T1000 (cell line): ENCODE data around the gene PTPRB.

Experiments used
- DNase-seq: peaks from one replicate; lab custom pipeline; 2025; ENCODE audit warnings: mixed read lengths; lab: John Stamatoyannopoulos, UW

Gene PTPRB

GRCh38 chr12:70637303-70638085, at the start of gene PTPRB:
Gene PTPRB (minus strand): TSS chr12:70637429. CDS start chr12:70637395, 34 bp downstream.
- no peak for DNase-seq

DNA sequence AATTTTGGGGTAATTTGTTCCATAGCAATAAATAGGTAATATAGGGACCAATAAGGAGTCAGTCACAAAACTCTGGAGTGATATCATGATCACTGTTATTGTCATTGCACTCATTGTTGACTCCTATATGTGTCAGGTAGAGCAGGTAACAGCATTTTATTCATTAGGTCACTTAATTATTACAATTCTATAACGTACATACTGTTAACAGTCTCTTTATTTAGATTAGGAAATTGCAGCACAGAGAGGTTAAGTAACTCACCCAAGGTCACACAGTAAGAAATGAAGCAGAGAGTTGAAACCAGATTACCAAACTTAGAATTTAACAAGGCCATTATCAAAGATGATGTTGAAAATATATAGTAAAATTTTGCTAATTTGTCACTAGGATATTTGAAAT, 49.7 kb upstream of the PTPRB start:
- DNase-seq: no peak

GRCh38 chr12:70686299-70686698, 49.1 kb upstream of the PTPRB start:
- no peak for DNase-seq

DNA sequence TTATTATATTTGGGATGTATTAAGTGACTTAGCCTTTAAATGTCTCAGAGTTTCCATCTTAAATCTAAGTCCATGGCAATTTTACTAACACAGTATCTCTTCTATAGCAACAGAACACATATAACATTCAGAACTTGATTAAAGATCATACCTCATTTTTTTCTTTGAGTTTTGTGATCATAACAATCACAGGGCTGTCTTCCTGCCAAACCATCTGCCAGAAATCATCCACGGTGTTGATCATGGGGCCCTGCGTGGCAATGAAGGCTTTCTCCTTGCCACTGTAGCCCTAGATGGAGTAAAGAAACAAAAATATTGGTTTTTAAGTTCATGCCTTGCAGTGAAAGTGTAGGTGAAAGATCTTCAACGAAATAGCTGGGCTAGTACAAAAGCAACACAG, 46.7 kb upstream of the PTPRB start:
- DNase-seq: no peak

GRCh38 chr12:70671698-70672097, 34.5 kb upstream of the PTPRB start:
- DNase-seq: no peak

DNA sequence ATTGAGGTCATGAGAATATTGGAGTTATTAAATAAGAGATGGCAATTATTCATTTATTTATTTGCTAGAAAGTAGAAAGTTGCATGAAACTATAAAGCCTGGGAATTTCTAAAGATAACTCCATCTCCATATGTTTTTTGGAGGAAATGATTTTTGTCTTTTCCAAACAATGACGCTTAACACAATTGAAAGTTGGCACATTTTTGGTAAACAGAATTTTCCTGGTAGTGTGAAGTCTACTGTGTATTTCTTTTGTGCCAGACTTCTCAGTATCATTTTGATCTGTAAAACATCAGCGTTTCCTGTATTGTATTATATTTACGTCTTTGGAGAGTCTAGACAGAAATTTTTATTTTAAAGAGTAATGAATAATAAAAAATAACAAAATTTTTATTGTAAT, 33.7 kb upstream of the PTPRB start:
- DNase-seq: no peak

- DNase-seq: no peak
These were observed 30.0 kb upstream of the PTPRB start for GRCh38 chr12:70667253-70667652.

DNA sequence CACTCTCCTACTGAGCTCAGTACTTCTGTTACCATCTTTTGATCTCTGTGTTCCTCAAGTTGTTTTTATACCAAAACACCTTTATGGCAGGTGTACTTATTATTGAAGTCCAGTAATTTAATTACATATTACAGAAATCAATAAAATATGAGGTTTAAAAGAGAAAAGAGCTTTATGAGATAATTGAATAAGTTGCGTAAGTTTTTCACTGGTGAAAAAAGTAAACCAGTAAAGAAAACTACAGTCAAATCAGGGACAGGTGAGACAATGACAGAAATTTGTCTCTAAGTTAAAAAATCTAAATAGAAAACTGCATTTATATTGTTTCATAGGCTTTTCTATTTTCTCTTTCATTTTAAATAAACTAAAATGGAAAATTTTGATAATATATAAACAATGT, 29.1 kb upstream of the PTPRB start:
- DNase-seq: no peak

DNA sequence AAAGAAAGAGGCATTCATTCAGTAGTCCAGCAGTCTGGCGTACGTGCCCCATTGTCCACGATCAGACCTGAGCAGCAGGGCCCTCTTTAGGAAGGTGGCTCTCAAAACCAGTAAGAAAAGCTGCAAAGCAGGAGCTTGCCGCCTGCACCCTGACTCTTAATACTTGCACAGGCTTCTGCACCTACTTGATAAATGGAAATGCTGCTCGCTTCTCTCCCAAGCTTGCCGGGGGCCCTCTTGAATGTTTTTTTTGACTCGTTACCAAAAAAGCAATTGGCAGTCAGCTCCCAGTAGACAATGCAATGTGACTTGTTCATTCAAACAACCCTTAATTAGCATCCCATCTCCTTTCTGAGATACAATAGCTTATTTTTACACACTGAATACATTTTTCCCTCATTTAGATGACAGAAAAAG, 27.2 kb upstream of the PTPRB start:
- DNase-seq: no peak

- DNase-seq: no peak
These were observed 26.6 kb upstream of the PTPRB start for GRCh38 chr12:70663838-70664237.

DNA sequence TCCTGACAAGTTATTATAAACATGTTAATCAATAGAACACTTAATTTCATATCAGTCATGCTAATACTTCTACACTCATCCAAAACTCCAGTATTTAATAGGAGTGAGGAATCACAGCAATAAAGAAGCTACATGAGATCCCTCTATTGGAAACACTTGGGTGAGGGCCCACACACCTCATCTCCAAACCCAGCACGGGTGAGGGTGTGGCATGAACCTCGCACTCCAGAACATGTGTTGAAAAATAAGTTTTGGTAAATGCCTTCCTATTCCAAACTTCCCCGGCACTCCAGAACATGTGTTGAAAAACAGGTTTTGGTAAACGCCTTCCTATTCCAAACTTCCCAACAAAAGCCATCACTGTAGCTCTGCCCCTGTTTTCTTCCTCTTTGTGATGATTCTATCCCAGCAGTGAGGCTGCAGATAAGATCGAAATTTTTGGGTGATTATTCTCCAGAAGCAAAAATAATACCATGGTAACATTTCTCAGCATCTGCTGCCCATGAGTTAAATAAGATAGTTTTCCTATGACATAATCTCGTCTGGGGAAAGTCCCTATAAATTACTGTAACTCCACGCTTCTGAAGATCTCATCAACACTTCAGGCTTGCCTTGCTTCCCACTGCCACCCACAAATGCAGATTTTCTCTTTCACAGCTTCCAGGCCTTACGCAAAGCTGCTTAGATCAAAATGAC, 24.4 kb upstream of the PTPRB start:
- peak; percentile 81 for DNase-seq

GRCh38 chr12:70660620-70661219, 23.5 kb upstream of the PTPRB start:
- peak; percentile 72 for DNase-seq

GRCh38 chr12:70660002-70660604, 22.9 kb upstream of the PTPRB start:
- no peak for DNase-seq

DNA sequence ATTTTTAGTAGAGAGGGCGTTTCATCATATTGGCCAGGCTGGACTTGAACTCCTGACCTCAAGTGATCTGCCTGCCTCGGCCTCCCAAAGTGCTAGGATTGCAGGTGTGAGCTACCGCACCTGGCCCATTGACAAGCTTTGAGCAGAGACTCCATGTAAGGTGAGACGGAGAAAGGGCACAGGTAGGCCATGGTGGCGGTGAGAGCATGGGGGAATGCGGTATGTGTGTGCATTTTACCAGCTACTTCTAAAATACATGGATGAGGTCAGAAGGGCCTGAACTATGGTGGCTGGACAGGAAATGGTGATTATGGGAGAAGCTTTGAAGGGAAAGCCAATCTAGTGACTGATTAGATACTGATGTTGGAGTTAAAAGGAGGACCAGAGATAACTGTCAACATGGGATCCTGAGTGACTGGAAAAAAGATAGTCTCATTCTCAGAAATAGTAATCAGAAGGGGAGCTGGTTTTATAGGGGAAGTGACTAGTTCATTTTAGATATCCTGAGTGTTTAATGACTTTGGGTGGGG, 21.9 kb upstream of the PTPRB start:
- DNase-seq: no peak

- DNase-seq: no peak
These were observed 20.5 kb upstream of the PTPRB start for GRCh38 chr12:70657616-70658286.

GRCh38 chr12:70652451-70652850, 15.2 kb upstream of the PTPRB start:
- no peak for DNase-seq

DNA sequence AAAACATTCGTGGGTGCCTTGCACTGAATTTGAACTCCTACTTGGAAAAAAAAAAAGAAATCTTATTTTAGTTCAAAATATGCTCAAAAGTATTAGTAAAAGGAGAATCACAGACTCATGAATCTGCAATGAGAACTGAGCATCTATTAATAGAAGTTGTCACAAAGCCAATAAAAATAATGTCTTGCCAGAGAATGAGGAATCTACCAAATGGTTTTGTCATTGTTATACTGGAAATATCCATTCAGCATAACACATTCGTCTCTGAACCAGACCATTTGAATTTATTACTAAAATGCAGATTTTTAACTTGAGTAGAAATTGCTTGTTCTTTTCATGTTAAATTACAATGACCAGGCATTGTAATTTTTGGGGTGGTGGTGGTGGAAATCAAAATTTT, 11.6 kb upstream of the PTPRB start:
- no peak for DNase-seq

- no peak for DNase-seq
These were observed 11.0 kb upstream of the PTPRB start for GRCh38 chr12:70648191-70648590.

DNA sequence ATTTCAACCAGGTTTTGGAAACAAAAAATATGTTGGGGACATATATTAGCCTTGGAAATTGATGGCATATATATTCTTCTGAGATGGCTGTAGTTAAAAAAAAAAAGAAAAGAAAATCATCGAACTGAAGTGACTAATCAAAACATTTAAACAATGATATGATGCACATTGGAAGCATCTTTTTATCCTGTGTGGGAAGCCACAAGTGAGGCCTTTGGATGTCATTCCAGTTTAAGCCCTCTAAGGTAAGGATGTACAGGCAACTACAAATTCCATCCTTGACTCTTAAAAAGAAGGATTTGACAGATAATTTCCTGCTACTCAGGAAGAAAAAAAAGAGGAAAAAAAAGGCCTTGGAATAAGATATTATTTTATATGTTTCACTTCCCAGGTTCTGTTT, 9.6 kb upstream of the PTPRB start:
- DNase-seq: no peak

DNA sequence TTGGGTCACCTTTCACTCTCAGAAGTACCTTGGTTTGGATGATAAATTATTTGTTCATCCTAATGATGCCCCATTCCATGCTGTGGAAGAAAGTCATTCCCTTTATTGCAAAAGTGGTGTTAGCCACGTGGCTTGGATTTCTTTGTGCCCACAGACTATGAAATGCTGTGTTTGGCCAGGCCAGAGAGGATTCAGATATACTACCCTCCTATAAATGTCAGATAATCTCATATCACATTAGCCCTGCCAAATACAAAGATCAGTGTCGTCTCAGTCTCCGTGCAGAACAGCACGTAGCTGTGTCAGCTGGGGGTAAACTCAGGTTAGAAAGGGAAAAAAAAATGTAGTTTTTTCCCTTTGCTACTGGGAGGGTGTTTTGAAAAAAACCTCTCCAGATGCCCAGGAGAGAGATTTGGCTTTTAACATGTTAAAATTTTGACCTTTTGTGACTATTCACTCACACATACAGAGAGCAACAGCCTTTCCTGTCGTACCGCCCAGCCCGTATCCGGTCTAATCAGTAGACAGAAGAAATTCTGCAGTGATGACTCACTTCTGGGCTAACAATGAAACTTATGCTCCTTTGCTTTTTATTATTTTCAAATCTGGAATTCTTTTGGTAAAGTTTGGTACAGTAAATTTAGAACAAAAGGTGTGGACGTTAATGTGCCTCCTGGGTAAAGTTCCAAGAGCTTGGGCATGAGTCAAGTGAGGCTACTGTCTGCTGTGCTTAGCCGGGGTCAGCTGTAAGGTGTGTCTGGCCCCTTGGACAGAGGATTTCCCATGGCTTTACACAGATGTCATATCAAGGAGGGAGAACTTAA, 8.5 kb upstream of the PTPRB start:
- DNase-seq: peak; percentile 90

DNA sequence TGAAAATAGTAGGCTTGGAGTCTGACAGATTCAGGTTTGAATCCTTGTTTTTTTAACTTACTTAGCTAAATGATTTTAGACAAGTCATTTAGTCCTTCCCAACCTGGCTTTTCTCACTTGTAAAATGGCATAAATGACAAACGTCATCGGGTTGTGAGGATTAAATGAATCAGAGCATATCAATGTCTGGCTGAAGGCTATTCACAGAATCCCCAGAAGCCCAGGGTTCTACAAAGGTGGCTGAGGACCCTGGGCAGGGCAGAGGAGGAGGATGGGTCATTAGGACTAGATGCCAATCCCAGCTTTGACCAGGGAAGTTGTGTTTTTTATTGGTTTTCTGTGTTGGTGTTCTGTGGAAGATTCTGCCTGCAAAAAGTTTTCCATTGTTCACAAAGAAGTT, 7.6 kb upstream of the PTPRB start:
- DNase-seq: no peak
